HG03108 (cell line): ENCODE results near the gene AP3D1.

Experiments used
- ATAC-seq: cut with Tn5 transposase; IDR thresholded peaks from one replicate; pipeline ENCODE4 v1.9.1; 2021; ENCODE audit warnings: moderate library complexity; ENCODE audit not compliant: unreplicated experiment

AP3D1 gene

GRCh38 chr19:2113439-2114211 is 37.7 kb downstream of the AP3D1 start:
- no peak for ATAC-seq

- no peak for ATAC-seq
Measured at GRCh38 chr19:2112516-2113320, 38.6 kb downstream of the AP3D1 start.

GRCh38 chr19:2111886-2112285 is 39.5 kb downstream of the AP3D1 start:
- ATAC-seq, result no peak

GRCh38 chr19:2111425-2111824 is 39.9 kb downstream of the AP3D1 start:
- no peak for ATAC-seq

- ATAC-seq, result no peak
Measured at GRCh38 chr19:2110822-2111221, 40.5 kb downstream of the AP3D1 start.

- no peak for ATAC-seq
Measured at GRCh38 chr19:2109046-2109864, 42.1 kb downstream of the AP3D1 start.

GRCh38 chr19:2108251-2109016 is 42.9 kb downstream of the AP3D1 start:
- ATAC-seq, result no peak

GRCh38 chr19:2103045-2103707 is 48.2 kb downstream of the AP3D1 start:
- no peak for ATAC-seq

- ATAC-seq, result no peak
Measured at GRCh38 chr19:2101417-2102335, 49.7 kb downstream of the AP3D1 start.

GRCh38 chr19:2100719-2101061 is 50.7 kb downstream of the AP3D1 start:
- ATAC-seq, result no peak

GRCh38 chr19:2099937-2100718 is 51.2 kb downstream of the AP3D1 start:
- no peak for ATAC-seq

GRCh38 chr19:2099054-2099501 is 52.3 kb downstream of the AP3D1 start:
- no peak for ATAC-seq

- no peak for ATAC-seq
Measured at GRCh38 chr19:2097886-2098327, 53.5 kb downstream of the AP3D1 start.

GRCh38 chr19:2097203-2097885 is 54.0 kb downstream of the AP3D1 start:
- ATAC-seq, result no peak

GRCh38 chr19:2096480-2097202 is 54.7 kb downstream of the AP3D1 start, which contains the start of gene IZUMO4:
Gene IZUMO4, plus strand, starts transcription at chr19:2096915. Its CDS starts 31 bp downstream, at chr19:2096946.
- peak; percentile 66 for ATAC-seq

GRCh38 chr19:2096034-2096479 is 55.3 kb downstream of the AP3D1 start, which contains the start of gene MOB3A:
Gene MOB3A, minus strand, starts transcription at chr19:2096326. Its CDS starts 17,766 bp downstream, at chr19:2078560.
- ATAC-seq, result peak; percentile 28
